Stimulated activated CD8-positive, alpha-beta memory T cell treated with anti-CD3 and anti-CD28 coated beads, Interleukin-2, amount 100 ng/mL, for 1 hour (primary cell): ENCODE measurements around the gene KPNB1.

Experiments
- DNase-seq, 2 donors: peaks; one replicate each; pipeline ENCODE4 v3.0.0-alpha.2; 2020; ENCODE audit warnings: low read depth in 2 of 2

KPNB1 gene

DNA sequence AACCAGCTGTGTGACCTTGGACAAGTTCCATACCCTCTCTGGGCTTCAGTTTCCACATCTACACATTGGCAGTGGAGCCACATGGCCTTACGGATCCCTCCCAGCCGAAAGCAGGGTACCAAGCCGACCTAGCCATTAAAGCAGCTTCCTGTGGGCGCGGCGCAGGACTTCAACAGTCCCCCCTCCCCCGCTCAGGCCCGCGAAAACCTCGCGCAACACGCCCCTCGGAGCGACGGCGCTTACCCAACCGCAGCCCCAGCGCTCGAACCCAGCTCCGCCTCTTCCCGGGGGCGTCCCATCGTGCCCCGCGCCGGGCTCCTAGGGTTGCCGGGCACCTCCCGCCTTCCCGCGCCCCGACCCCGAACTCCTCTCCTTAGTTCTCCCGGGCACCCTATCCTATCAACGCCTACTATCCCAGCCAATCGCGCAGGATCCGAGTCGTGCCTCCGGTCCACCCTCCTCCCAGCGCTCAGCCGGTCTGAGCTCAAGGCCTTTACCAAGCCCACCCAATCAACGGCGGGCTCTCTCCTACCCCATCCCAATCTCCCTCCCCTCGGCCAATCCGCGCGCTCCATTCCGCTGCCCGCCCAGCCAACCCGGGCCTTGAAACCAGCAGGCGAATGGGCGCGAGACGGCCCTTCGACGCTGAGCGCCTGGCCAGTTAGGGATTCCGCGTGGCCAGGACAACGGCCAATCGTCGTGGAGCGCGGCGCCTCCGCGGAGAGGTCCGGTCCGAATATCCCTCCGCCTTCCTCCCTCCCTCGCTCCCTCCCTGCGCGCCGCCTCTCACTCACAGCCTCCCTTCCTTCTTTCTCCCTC lies at the start of gene KPNB1:
KPNB1 (plus strand) TSS at position 767 of the 819 bp plus-strand sequence. CDS start 326 bp downstream, outside the sequence.
- peak; percentile 93 to 94 for DNase-seq

DNA sequence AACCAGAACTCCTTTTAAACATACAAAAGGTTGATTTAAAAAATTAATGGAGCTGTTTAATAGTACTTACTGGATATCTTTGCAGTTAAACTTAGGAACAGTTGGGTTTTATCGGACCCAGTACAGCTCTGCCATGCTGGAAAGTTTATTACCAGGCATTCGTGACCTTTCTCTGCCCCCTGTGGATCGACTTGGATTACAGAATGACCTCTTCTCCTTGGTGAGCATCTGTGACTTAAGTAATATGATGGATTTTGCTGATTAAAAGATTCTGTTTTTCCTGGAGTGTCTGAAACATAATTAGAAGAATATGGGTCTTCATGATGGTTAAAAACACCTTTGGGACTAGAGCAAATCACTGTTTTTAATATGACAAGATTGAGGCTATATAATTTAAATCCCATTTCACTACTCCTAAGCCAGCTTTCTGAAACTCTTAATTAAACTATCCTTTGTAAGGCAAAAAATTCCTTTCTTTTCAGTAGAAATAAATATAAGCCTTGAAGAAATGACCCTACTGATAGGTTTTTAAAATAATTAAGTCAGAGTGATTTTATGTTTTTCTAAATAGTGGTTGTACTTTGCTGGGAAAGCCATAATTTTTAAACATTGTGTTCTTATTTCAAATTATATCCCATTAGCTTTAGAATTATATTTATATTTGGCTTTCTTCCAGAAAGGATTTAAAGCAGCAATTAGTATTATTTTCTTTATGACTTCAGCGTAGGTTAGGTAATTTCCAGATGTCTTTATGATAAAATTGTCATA lies 45.7 kb upstream of the KPNB1 start:
- no peak for DNase-seq

- no peak for DNase-seq
These were observed 45.2 kb upstream of the KPNB1 start for GRCh38 chr17:47604598-47604927.

DNA sequence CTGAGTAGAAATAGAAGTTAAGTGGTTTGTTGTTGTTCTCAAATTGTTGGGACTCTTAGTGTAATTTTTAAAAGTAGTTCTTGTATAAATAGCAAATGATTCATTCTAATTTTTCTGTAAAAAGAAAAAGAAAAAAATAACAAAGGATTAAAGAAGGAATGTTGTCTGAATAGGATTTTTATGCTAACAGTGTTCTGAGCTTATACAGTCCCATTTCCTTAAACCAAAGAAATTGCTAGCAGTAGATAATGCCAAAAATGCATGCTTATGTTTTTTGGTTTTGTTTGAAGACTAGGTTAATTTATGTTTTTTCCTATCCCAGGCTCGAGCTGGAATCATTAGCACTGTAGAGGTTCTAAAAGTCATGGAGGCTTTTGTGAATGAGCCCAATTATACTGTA lies 44.7 kb upstream of the KPNB1 start:
- DNase-seq: no peak

DNA sequence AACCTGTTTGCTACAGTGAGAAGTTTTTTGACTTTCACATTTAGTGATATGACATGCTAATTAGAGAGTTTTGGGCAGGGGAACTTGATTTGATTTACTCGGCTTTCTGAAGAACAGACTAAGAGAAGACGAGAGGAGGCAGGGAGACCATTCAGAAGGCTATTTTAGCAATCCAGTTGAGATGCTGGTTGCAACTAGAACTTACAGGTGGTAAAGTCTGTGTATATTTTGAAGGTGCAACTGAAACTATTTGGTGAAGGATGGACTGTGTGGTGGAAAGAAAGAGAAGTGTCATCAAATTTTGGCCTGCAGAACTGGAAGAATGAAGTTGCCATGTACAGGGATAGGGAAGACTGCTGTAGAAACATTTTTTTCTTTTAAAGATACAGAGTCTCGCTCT lies 42.2 kb upstream of the KPNB1 start:
- no peak for DNase-seq

GRCh38 chr17:47611372-47612350 lies 38.1 kb upstream of the KPNB1 start:
- DNase-seq: no peak

- no peak for DNase-seq
These were observed 33.8 kb upstream of the KPNB1 start for GRCh38 chr17:47615766-47616424.

- DNase-seq: no peak
These were observed 31.3 kb upstream of the KPNB1 start for GRCh38 chr17:47618410-47618809.

- DNase-seq: no peak
These were observed 29.0 kb upstream of the KPNB1 start for GRCh38 chr17:47620503-47621245.

GRCh38 chr17:47621293-47622179 lies 28.2 kb upstream of the KPNB1 start:
- no peak for DNase-seq

DNA sequence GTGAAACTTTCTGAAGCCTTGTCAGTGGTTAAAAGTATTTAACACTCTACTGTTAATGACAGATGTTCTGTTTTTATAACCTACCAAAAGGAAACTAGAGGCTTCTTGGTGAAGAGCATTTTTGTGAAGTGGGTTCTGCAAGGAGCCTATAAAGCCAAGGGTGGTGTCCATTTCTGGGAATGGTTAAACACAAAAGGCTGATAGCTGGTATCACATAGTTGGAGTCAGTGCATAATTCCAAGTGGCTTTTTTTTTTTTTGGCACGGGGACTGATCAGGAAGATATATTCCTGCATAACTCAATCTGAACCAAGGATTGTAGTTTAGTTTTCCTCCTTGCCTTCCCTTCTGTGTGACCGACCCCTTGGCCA lies 27.6 kb upstream of the KPNB1 start:
- DNase-seq: no peak

GRCh38 chr17:47624727-47625068 lies 25.0 kb upstream of the KPNB1 start:
- DNase-seq: no peak

DNA sequence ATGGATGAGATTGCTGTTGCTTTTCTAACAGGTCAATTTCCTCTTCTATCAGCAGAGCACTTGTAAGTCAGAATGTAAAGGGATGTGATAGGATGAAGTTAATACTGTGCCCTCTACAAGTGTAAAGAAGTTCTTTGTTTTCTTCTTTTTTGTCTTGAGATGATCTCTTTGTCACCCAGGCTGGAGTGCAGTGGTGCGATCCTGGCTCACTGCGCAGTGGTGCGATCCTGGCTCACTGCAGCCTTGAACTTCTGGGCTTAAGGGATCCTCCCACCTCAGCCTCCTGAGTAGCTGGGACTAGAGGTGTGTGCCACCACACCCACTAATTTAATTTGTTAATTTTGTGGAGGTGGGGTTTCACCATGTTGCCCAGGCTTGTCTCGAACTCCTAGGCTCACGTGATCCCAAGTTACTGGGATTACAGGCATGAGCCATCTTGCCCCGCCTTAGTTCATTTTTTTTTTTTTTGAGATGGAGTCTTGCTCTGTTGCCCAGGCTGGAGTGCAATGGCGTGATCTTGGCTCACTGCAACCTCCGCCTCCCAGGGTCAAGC lies 21.6 kb upstream of the KPNB1 start:
- no peak for DNase-seq

- DNase-seq: no peak
These were observed 19.9 kb upstream of the KPNB1 start for GRCh38 chr17:47629826-47630225.

GRCh38 chr17:47630614-47631013 lies 19.1 kb upstream of the KPNB1 start:
- DNase-seq: no peak

DNA sequence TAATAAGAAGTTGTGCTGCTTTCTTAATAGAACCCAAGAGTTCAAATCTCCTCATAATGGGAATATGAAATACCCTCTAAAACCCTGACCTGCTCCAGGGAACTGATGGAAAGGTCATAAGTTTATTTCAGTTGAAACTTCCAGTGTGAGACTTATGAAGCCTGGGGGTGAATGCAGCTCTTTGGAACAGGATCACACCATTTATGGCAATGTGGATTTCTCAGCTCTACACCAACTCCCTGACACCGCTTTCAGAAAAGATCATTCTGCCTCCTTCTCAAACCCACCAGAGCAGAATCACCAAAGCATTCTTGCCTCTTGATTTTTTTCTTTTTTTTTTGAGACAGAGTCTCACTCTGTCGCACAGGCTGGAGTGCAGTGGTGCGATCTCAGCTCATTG lies 16.7 kb upstream of the KPNB1 start:
- no peak for DNase-seq

- DNase-seq: no peak
These were observed 15.7 kb upstream of the KPNB1 start for GRCh38 chr17:47633996-47634395.

DNA sequence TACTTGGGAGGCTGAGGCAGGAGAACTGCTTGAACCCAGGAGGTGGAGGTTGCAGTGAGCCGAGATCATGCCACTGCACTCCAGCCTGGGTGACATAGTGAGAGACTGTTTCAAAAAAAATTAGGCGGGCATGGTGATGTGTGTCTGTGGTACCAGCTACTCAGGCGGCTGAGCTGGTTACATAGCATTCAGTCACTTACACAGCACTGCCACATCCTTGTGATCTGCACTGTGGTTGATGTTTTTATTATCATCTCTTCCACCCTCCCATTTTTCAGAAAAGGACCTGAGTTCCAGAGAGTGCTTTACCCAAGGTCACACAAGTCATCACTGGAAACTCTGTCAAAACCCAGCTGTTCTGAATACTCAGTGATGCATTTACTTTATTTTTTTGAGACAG lies 14.8 kb upstream of the KPNB1 start:
- no peak for DNase-seq

DNA sequence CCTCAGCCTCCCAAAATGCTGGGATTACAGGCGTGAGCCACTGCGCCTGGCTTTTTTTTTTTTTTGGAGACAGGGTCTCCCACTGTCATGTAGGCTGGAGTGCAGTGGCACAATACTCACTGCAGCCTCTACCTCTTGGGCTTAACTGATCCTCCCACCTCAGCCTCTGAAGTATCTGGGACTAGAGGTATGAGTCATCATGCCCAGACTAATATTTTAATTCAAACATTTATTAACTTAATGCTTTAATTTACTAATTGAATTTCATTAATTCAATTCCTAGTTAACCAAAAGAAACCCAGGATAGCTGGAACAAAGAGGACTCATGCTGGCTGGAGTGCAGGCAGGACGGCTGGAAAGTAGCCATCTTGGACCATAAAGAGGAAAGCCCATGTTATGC lies 14.0 kb upstream of the KPNB1 start:
- DNase-seq: no peak
